Heart left ventricle (tissue), 13 donors: ENCODE data around the gene OGDH.

Source experiments
- CTCF ChIP-seq, 12 donors: fragments of 200-600 bp; sonication (generic) in 4 of 12; IDR thresholded peaks; one replicate each; pipeline versions ENCODE4 v1.5.0 to v1.8.0; 2018 to 2022; ENCODE audit warnings: antibody characterized with exemption in 12 of 12, mild to moderate bottlenecking in 5 of 12
- POLR2A ChIP-seq, 2 donors: fragments of 450-650 bp; IDR thresholded peaks; one replicate each; pipeline ENCODE4 v1.6.1; 2017; ENCODE audit warnings: antibody characterized with exemption in 2 of 2, mild to moderate bottlenecking in 2 of 2, moderate library complexity in 2 of 2
- donor health status: ischemic (EF 13 %, LVEDD 7.1; RV severe dilation, severe dysfunction).
- donor health status: DM: no; HTN: yes; CAD: no.
- donor health status: DM: no; HTN: no; CAD: no.
- donor health status: ischemic (EF 25% LVEDD 6.9; RV normal size, moderate dysfunction).
- donor health status: ischemic (EF 25% LVEDD 5.7; RV mildly dilated, moderate dysfunction).
- donor health status: ischemic (EF 35%, LVEDD 5.7; RV mildly dilated, moderate dysfunction).
- donor health status: nonischemic (EF 11% LVEDD 7.7; RV severe dilation, severe dysfunction).
- donor health status: DM: yes; HTN: yes; CAD: no.
- donor health status: PGD.
- donor health status: ischemic (EF 29% LVEDD 5.4; RV normal size, mild dysfunction).
- donor health status: nonischemic (EF 23%, LVEDD 6.1; RV moderate dilation, normal function).

- TF ChIP-seq CTCF (IDR thresholded peaks at IDR 0.05) (peak in 1 of 12 donors; percentile 11), POLR2A (IDR thresholded peaks at IDR 0.05) (peak in 1 of 2 donors; percentile 80)
Observed at GRCh38 chr7:44581879-44582603, 24.4 kb upstream of the OGDH start, which contains the start of gene TMED4.
